SKM-1 treated with dmso at 0.1 percent for 144 hours (cell line): Measurements from ENCODE around the gene TPM1.
"Not testable (repeated sequence)": the region's sequence is repeated elsewhere in the genome, so short reads cannot be mapped to it uniquely, and the experiment has no call there.

ENCODE experiments used
- DNase-seq: peaks from one replicate; lab custom pipeline; 2025; ENCODE audit not compliant: unreplicated experiment; lab: John Stamatoyannopoulos, UW

TPM1 gene

GRCh38 chr15:63041974-63042876, at the start of gene TPM1:
TPM1 (plus strand) TSS chr15:63042747; CDS start chr15:63042830, 83 bp downstream.
- DNase-seq: no peak

DNA sequence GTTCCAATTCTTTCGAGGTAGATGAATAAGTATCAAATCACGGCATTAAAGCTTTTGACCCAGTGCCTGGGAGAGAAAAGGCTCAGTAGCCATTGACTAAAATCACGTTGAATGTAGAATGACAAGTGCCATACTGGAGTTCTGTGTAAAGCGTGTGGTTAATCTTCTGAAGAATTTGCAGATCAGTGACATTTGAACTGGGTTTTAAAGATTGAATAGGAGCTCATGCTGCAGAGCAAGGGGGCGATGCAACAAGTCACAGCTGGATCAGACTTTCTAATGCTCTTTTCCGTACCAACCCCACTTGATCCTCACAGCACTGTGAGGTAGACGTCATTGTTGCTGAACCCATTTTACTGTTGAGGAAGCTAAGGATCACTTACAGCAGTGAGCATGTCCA, 49.5 kb upstream of the TPM1 start:
- DNase-seq: no peak

DNA sequence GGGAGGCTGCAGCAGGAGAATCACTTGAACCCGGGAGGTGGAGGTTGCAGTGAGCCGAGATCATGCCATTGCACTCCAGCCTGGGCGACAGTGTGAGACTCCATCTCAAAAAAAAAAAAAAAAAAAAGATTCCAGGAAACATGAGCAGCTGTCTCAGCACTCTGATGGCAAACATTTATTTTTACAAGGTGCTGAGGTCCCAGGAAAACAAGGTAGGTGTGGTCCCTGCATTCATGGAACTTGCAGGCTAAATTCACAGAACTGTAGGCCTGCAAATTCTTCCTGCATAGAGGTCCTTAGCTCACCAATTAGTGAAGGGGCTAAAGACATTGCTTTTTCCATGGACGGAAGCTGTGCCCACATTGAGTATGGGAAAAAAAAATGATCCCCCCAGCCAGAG, 48.9 kb upstream of the TPM1 start:
- DNase-seq: not testable (repeated sequence)

GRCh38 chr15:62994439-62994838, 48.1 kb upstream of the TPM1 start:
- no peak for DNase-seq

GRCh38 chr15:62994975-62995681, 47.4 kb upstream of the TPM1 start:
- DNase-seq: no peak

DNA sequence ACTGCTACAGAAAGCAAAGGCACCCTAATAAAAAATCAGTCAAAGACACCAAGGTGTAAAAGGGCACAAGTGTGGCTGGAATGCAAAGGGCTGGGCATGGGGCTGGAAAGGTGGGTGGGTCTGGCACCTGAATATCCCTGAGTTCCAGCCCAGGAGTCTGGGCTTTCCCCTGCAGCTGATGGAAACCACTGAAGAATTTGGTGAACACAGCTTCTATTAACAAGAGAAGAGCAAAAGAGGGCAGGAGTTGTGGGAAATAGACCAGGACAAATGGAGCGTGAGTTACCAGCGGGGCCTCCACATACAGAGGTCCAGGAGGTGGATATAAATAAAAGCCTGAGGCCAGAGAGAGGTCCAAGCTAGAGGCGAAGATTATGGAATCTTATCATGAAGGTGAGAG, 45.1 kb upstream of the TPM1 start:
- DNase-seq: no peak

- DNase-seq: no peak
These were observed 44.2 kb upstream of the TPM1 start for GRCh38 chr15:62998262-62998890.

GRCh38 chr15:62999178-62999577, 43.4 kb upstream of the TPM1 start:
- no peak for DNase-seq

DNA sequence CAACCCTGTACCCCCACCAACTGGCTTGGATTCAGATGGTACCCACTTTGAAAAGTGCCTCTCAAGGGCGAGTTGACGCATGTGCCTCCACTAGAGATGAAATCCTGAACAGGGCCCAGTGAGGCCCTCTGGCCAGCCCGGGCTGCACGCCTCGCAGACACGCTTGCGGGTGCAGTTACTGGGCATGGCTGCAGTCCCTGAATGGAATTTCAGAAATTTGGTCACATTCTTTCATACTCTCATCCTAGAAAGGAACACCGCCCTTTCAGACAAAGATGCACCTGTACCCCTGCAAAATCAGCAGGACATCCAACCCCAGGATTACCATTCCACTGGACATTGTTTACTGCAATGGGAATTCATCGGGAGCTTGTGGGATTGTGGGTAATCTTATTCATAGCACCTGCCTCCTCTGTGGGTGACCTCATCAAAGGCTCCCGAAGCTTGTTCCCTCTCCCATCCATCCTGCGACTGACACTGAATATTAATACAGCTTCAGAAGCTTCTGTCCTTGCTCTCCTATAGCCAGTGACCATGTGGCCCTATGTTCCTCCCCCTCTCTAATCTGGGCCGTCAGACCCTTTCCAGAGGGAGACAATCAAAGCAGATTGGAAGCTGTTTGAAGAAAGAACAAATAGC, 42.5 kb upstream of the TPM1 start:
- no peak for DNase-seq

DNA sequence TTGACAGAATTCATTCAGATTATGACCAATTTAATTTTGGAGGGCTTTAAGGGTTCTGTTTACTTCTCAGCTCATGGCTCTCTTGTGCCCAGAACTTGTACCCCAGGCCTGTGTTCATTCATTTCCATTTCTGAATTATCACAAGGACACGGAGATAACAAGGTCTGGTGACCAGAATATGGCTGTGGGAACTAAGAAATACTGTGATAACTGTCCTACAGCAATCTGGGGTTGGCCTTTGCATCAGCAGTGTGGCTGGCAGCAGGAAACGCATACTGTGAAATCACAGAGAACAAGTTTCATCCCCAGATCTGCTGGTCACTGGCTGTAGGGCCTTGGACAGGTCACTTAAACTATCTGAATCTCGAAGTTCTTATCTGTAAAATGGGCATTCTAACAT, 41.8 kb upstream of the TPM1 start:
- no peak for DNase-seq

GRCh38 chr15:63004211-63004610, 38.3 kb upstream of the TPM1 start:
- DNase-seq: no peak

DNA sequence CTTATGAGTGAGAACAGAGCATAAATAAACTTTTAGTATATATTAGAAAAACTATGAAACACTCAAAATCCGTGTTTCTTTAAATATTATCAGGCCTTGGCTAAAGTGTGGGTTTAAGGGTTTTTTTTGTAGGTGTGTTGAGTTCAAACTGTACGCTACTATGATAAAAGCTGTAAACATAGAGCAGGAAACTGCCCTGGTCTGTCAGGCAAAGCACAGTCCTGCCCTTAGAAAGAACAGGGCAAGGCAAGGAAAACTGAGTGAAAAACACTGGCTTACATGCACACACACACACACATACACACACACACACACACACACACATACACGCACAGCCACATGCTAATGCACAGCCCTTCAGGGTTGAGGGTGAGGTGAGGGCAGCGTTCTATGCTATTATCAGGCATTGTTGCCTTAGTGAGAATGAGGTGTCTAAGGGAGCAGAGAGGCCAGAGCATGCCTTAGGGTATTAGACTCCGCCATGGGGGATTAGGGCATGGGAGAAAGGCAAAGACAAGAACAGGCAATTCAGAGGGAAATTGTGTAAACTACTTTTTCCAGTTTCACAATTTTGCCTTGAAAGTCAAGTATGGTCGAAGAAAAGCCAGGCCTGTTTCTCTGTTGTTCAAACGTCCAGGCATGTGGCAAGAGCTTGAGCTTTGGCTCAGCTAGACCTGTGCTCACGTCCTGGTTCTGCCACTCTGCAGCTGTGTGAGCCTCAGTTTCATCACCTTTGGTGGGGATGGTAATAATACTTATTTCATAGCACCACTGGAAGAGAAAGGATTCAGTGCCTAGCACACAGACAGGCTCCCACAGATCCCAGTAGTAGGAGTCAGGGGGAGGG, 36.3 kb upstream of the TPM1 start:
- no peak for DNase-seq

DNA sequence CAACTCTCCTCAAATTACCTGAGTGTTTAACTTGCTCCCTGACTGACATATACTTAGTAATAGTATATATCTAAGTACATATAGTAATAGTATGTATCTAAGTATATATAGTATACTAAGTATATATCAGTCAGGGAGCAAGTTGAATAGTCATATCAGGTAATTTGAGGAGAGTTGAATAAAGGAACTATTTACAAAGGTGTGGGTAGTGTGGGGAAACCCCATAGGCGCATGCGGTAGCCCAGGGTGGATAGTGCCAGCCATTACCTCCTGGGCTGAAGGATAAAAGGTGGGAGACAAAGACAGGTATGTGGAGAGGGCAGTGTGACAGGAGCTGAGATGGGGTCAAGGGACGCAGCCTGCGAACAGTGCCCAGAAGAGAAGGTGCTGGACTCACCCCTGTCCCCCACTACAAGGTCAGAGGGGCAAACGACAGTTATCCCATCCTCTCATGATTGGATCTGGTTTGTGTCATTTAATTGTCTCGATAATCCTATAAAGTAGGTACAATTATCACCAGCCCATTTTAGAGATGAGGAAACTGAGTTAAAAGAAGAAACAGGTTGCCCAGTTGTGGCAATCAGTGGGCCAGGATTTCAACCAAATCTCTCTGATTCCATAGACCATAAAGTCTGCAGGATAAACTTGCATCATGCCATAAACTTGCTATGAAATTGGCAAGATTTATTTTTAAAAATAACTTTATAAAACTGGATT, 34.1 kb upstream of the TPM1 start:
- no peak for DNase-seq

DNA sequence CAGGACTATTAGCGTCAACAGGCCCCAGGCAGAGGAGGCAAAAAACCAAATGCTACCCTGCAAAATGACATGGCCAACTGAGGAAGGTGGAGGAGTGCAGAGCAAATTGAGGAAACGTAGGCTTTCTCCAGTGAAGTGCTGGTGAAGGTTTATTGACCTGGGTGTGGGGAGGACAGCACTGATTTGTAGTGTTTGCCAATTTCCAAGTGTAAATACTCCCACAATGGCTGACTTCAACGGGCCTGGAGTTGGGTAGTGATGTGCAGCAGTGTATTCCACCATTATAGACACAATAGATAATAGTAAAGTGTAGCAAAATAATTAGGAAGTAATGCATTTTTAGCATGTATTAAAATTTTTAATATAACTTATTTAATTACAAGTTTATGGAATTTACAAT, 32.2 kb upstream of the TPM1 start:
- no peak for DNase-seq

DNA sequence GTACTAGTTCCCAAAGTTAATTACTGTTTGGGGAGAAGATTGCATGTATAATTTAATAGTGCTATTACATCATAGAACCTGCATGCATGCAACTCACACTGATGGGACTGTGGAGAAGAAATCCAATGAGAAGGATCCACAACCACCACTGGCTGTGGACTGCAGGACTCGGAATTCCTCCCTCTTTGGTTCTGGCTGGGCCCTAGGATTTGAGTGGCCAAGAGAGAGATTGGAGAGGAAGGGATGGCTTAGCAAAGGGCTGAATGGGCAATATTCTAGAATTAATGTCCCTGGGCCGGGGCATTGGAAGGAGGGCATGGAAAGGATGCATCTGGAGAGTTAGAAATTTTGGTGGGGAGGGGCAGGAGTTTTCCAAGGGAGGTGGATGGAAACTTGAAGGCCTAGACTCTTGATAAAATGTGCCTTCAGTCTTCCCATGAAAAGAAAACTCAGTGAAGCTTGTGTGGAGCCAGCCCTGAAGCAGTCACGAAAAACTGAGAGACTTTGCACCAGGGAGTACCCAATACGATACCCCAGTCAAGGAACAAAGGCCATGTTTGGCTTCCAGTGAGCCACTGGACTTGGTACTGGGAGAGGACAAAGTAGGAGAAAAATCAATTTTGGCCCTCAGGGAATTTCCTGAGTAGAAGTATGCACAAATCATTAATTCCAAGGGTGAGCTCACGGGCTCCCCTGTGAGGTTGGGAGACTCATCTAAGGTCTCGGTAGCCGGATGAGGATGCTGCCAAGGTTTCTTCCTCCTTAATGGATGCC, 31.4 kb upstream of the TPM1 start:
- DNase-seq: no peak

GRCh38 chr15:63012444-63012843, 30.1 kb upstream of the TPM1 start:
- DNase-seq: no peak

DNA sequence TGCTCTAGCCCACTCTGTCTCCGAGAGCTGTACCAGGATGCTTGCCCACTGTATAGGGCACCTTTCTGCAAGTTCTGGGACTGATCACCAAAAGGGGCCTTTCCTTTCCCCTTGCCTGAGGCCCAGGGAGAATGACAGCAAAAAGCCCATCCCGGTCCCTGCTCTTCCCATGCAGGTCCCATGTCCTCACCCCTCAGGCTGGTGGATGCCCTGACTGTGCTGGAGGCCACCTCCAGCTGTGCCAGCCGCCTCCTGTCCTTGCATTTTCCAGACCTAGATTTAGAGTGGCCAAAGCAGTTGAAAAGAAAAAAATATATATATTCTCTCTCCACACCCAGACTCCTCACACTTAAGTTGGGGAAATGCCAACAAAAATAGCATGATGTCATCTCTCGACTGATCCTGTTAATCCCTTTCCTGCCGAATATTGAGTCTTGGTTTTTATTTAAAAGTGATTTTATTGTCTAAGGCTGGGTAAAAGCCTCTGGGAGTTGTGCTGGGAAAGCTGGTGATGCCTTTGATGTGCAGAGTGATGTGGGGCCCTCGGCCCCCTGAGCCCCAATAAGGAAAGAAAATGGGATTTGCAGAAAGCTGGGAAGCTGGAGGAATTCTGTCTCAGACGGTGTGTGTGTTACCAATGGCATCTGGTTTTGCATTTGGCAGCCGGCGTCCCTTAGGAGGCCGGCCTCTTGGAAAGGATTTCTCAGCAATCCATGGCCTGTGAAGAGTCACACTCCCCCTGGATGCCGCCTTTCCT, 29.3 kb upstream of the TPM1 start:
- DNase-seq: no peak

DNA sequence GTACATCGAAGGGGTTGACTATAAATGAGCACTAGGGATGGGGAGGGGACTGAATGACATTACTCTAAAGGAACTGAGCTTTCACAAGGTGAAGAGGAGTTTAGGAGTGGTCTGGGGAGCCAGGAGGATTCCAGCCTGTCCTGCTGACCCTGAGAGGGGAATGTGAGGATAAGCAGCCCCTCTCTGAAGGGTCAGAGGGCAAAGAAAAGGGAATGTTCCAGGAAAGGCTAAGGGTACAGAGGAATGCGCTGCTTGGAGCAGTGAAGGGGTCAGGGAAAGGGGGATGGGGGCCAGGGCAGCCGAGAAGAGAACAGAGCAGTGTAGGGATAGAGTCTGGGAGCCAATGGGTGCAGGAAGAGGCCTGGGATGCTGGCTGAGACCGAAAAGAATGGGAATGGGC, 28.0 kb upstream of the TPM1 start:
- DNase-seq: no peak
